Muscle of back (tissue), 11 donors: ENCODE results near the gene STX1A. TPM values are rescaled to one million over a fixed set of nuclear protein-coding genes. Genes with fewer than 3 reads are reported as not detected.
"Not testable (repeated sequence)": the region's sequence is repeated elsewhere in the genome, so short reads cannot be mapped to it uniquely, and the experiment has no call there.

Experiments used
- DNase-seq, 3 donors: peaks; one replicate each; pipeline versions ENCODE4 v3.0.0 to v3.0.0-alpha.2; 2013
- polyA plus RNA-seq, 10 donors: library from polyadenylated mRNA; unstranded; fragments of 120-200 nt; gene quantifications; one replicate each; pipeline ENCODE4 v1.2.1, GENCODE V29; 2013; ENCODE audit not compliant: insufficient read length in 10 of 10

Gene STX1A
- polyA plus RNA-seq, 10 donors, result 6.2 to 12.2 (median 9.9) TPM

GRCh38 chr7:73683788-73684693 lies 35.4 kb downstream of the STX1A start:
- no peak for DNase-seq

DNA sequence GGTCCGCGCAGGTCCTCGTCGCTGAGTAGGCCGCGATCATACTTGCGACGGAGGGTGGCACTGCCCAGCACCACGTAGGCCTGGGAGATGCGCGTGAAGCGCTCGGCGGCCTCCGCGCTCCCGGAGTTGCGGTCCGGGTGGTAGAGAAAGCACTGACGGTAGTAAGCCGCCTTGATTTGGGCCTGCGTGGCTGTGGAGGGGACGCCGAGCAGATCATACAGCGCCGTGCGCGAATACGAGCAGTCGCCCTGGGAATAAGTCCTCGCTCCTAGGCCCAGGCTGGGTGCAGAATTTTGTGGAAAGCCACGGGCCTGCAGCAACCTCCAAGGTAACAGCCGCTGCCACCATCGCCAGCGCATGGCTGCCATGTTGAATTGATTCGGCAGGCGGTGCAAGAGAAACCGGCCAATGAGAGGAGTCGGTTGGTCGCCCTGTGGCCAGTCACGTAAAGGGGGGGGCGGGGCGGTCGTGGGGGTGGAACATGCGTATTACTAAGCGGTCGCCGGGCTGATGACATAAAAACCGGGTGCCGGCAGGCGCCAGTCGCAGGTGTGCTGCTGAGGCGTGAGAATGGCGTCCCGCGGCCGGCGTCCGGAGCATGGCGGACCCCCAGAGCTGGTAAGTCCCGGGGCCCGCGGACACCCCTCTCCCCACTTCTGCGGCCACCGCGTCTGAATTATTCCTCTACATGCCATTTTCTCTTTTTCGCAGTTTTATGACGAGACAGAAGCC lies 36.2 kb downstream of the STX1A start, which contains the start of the genes BUD23 and DNAJC30:
Gene BUD23 (plus strand): TSS at position 542 of the 732 bp plus-strand sequence. CDS start 29 bp downstream, at position 571.
Gene DNAJC30 (minus strand): TSS at position 398 of the 732 bp plus-strand sequence. CDS start 30 bp downstream, at position 368.
- DNase-seq, result peak; percentile 95 to 97 (median 96)

DNA sequence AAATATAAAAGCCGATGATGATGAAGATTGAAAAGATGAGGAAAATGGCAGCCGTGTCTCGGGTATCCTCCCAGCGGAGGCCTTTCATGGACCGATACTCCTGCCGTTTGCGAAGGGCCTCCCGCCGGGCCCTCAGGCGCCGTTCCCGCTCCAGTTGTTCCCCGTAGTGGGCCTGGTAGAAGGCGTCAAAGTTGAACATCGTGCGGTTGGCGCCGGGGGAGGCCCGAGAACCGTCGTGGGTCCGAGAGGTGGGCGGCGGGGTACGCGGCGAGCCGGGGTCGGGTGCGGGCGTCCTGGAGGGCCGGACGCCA lies 36.8 kb downstream of the STX1A start:
- no peak for DNase-seq

GRCh38 chr7:73681031-73681430 lies 38.4 kb downstream of the STX1A start:
- DNase-seq, result no peak

DNA sequence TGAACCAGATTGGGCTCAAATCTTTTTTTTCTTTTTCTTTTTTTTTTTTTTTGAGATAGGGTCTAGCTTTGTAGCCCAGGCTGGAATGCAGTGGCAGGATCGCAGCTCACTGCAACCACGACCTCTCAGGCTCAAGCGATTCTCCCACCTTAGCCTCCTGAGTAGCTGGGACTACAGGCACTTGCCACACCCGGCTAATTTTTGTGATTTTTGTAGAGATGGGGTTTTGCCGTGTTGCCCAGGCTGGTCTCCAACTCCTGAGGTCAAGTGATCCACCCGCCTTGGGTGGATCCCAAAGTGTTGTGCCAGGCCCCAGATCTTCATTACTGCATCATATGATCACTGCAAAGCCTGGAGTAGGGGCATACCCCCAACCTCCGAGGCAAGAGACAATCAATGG lies 39.0 kb downstream of the STX1A start:
- no peak for DNase-seq

- DNase-seq, result no peak
These were observed 39.8 kb downstream of the STX1A start for GRCh38 chr7:73679709-73680108.

- no peak for DNase-seq
These were observed 40.6 kb downstream of the STX1A start for GRCh38 chr7:73678862-73679261.

DNA sequence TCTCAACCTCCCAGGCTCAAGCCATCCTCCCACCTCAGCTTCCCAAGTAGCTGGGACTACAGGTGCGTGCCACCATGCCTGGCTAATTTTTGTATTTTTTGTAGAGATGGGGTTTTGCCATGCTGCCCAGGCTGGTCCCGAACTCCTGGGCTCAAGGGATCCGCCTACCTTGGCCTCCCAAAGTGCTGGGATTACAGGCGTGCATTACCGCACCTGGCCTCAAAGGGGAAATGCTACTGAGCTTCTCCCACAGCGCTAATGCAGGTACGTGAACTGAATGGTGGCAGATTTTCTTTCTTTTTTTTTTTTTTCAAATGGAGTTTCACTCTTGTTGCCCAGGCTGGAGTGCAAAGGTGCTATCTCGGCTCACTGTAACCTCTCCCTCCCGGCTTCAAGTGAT lies 43.4 kb downstream of the STX1A start:
- DNase-seq, result not testable (repeated sequence)

DNA sequence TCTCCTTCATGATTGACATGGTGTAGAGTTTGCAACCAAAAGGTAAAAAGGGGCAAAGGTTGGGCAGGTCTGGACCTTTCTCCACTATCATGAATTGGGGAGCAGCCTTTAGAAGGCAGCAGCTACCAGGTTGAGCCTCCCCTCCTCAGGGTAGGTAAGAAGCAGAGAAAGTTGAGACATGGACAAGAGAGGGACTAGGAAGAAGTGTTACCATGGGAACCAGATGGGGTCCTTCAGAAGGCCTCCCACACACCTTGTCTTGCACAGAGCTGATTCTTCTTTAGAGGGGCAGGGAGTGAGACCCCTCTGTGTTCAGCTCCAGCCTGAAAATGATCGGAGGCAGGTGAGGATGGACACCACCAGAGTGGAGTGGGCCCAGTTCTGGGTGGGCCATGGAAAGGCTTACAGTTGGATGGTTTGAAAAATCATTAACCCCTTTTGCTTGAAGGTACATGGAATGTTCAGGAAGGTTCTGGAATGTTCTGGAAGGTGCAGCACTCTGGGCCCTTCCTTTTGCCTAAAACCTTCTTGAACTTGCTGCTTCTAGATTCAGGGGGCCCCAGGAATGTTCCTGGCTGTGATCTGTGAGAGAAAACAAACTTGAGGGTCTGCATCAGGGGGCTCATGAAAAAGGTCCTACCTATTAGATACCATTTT lies 44.9 kb downstream of the STX1A start:
- DNase-seq, result no peak

DNA sequence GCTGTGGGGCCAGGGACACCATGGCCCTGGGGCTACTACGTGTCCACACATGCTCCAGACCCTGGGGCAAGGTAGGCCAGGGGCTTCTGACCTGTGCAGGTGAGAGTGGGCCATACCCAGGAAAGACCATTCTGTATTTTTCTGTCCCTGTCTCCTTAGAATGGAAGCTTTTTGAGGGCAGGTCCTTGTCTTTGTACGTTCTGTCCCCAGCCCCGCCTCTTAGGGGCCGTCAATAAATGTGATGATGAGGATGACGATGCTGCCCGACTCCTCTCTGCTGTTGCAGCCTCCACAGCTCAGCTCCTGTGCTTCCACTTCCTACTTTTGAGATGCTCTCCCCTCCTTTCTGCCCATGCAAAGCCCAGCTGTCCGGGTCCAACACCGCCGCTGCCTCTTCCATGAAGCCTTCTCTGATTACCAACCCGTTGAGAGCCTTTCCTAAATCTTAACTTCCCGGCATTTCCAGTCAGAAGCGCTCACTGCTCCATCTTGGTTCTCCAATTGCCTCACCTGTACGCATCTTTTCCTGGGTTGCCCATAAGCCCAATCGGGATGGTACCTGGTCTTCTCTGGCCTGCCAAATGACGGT lies 47.5 kb downstream of the STX1A start:
- no peak for DNase-seq

- DNase-seq, result no peak
These were observed 48.2 kb downstream of the STX1A start for GRCh38 chr7:73671322-73671661.

GRCh38 chr7:73669858-73670385 lies 49.5 kb downstream of the STX1A start:
- DNase-seq, result no peak

GRCh38 chr7:73669288-73669701 lies 50.2 kb downstream of the STX1A start:
- no peak for DNase-seq

DNA sequence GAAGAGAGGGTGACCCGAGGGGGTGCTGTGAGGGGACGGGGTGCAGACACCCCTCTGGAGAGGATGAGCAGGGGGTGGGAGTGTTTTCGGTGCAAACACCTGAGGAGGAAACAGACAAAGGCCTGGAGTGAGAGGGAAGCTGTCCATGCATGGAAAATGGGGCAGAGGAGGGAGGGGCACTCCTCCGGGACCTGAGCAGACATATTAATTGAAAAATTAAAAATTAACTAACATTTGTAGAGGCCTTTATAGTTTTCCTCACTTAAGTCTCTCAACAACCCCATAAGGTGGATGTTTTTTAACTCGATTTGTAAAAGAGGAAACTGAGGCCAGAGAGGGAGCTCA lies 50.6 kb downstream of the STX1A start:
- DNase-seq, result no peak

- peak in 2 of 3 donors; percentile 12 to 56 for DNase-seq
These were observed 51.2 kb downstream of the STX1A start for GRCh38 chr7:73668103-73668885.

- DNase-seq, result peak; percentile 86 to 95 (median 93)
These were observed 51.9 kb downstream of the STX1A start, which contains the start of gene VPS37D for GRCh38 chr7:73667344-73668102. TSS of gene VPS37D (plus strand) at chr7:73667831. CDS start at chr7:73667959, 128 bp downstream.

DNA sequence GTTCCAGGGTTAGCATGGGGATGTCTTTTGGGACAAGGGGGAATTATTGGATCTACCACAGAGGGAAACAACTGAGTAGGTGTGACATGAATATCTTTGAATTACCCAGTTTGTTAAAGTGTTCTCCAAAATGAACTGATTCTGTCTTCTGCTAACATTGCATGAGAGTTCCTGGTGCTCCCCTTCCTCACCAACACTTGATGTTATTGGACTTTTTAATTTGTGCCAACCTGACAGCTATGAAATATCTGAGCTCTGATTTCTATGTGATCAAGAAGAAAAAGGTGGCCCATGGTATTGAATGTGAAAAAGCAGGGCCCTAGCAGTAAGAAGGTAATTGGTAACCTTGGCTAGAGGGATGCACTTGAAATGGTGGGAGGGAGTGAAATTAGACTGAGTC lies 56.4 kb downstream of the STX1A start:
- DNase-seq, result no peak

GRCh38 chr7:73660594-73660993 lies 58.9 kb downstream of the STX1A start:
- not testable (repeated sequence) for DNase-seq

- DNase-seq, result no peak
These were observed 59.5 kb downstream of the STX1A start for GRCh38 chr7:73659983-73660382.

- DNase-seq, result not testable (repeated sequence)
These were observed 64.2 kb downstream of the STX1A start for GRCh38 chr7:73655309-73655708.
